ENCODE data around the gene TRPM3.

- no peak for TF ChIP-seq CTCF (IDR thresholded peaks at IDR 0.05)
- peak in 2 of 4 donors; percentile 65 to 83 for TF ChIP-seq POLR2A (IDR thresholded peaks at IDR 0.05)
Measured at GRCh38 chr9:70480405-70480980, 640.9 kb downstream of the TRPM3 start.

All from esophagus squamous epithelium (tissue), 4 donors.